ENCODE results near the gene RTL10.
A peak's percentile ranks its signal among the peaks of the same experiment; 100 is the strongest.
"Not testable (repeated sequence)": the region's sequence is repeated elsewhere in the genome, so short reads cannot be mapped to it uniquely, and the experiment has no call there.

The RTL10 gene

GRCh38 chr22:19890502-19891316 lies 36.0 kb upstream of the RTL10 start:
- no peak for DNase-seq (ENCODE audit: extremely low read depth in 1 of 2, low read depth in 1 of 2)

- DNase-seq (ENCODE audit: extremely low read depth in 1 of 2, low read depth in 1 of 2), result peak in 1 of 2 donors; percentile 20
These were observed 35.3 kb upstream of the RTL10 start for GRCh38 chr22:19889951-19890350.

GRCh38 chr22:19888131-19888746 lies 33.6 kb upstream of the RTL10 start:
- DNase-seq (ENCODE audit: extremely low read depth in 1 of 2, low read depth in 1 of 2), result no peak

- no peak for DNase-seq (ENCODE audit: extremely low read depth in 1 of 2, low read depth in 1 of 2)
These were observed 32.7 kb upstream of the RTL10 start for GRCh38 chr22:19887256-19887985.

DNA sequence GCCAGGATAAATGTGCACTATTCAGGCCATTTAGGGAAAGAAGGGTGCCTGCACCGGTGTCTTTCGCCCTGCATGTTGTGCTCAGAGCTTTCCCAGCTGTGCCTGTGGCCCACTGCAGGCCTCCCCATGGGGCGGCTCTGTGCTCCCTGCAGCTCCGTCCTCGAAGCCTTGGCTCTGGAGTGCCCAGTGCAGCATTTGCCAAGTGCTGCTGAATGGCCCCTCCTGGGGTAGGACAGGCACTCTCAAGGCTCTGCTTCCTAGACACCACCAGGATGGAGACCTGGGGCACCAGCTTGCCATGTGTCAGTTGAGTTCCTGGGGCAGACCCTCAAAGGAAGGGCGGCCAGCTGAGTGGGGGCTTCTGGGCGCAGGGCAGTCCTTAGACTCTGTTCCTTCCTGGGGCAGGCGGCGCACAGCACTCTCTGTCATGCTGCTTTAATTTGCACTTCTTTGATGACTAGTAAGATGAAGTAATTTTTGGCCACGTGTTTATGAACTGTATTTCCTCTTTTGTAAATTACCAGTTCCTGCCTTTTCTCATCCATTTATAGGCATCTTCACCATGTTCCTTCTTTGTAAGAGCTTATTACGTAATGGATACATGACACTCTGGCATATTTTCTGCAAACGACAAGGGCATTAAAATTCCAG lies 32.1 kb upstream of the RTL10 start:
- DNase-seq (ENCODE audit: extremely low read depth in 1 of 2, low read depth in 1 of 2), result no peak

DNA sequence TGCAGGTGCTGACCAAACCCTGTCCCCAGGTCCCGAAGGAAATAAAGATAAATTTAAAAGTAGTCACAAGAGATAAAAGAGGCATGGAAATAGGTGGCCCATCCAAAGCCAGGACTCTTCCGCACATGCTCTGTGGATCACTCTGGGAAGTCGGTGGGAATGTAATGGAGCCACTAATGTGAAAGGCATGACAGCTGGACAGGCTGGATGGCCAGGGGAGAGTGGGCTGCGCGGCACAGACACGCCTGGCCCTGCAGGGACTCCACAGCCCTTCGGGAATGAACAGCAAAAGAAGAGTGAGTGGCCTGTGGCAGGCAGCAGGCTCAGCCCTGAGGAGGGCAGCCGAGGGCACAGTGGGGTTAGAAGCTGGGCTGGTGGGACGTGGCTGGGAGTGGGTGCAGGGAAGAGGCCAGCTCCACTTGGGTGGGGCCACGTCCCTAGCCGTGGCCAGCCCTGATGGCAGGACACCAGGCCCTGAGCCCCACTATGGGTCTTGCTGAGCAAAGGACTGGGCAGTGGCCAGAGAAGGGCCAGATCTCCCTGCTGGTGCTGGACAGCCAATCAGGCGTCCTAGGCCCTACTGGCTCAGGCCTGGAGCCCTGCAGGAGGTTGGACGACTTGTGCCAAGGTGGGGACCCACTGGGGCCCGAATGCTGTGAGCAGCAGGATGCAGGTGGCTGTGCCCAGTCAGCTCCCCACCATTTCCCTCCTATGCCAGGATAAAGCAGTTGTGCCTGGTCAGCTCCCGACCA lies 31.3 kb upstream of the RTL10 start:
- DNase-seq (ENCODE audit: extremely low read depth in 1 of 2, low read depth in 1 of 2), result no peak

GRCh38 chr22:19884954-19885751 lies 30.5 kb upstream of the RTL10 start:
- DNase-seq (ENCODE audit: extremely low read depth in 1 of 2, low read depth in 1 of 2), result no peak

GRCh38 chr22:19884161-19884953 lies 29.7 kb upstream of the RTL10 start:
- no peak for DNase-seq (ENCODE audit: extremely low read depth in 1 of 2, low read depth in 1 of 2)

DNA sequence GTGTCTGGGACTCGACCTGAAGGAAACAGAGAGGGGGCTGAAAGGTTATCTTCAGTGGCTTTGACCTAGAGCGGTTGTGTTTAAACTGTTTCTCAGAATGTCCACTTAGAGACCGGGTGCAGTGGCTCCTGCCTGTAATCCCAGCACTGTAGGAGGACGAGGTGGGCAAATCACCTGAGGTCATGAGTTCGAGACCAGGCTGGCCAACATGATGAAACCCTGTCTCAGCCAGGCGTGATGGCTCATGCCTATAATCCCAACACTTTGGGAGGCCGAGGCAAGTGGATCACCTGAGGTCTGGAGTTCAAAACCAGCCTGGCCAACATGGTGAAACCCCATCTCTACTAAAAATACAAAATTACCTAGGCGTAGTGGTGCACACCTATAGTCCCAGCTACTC lies 28.8 kb upstream of the RTL10 start:
- not testable (repeated sequence) for DNase-seq (ENCODE audit: extremely low read depth in 1 of 2, low read depth in 1 of 2)

DNA sequence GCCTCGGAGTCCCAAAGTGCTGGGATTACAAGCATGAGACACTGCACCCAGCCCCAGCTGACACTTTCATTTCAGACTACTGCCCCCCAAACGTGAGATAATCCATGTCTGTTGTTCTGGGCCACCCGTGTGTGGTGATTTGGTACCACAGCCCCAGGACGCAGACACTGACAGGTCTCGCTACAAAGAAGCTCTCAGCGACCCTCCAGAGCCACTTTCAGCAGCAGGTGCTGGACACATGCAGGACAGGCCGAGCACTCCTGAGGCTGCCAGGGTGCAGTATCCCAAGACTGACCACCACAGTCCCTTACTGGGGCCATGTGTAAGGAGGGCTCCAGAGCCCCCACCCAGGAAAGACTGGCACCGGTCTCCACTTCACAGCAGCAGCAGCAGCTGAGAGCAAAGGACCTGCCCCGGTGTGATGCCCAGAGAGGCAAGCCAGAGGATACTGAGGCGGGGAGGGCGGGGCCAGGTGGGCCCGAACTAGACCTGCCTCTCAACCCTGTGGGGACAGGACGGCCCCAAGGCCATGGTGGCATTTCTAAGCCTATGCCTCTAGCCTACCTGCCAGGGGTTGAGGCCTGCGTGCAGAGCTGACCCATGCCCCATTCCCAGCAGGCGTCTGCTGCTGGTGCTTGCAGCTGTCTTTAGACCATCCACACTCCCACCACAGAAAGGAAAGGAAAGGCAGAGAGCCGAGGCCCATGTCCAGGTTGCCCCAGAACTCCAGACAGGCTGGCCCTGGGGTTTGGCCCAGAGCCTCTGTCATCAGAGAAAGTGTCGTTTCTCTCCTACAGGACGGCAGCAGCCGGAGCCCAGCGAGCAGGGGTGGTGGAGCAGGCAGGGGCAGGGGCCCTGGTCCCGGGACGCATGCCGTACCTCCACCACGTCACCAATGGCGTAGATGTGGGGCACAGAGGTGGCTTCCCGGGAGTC lies 28.0 kb upstream of the RTL10 start:
- DNase-seq (ENCODE audit: extremely low read depth in 1 of 2, low read depth in 1 of 2), result no peak

DNA sequence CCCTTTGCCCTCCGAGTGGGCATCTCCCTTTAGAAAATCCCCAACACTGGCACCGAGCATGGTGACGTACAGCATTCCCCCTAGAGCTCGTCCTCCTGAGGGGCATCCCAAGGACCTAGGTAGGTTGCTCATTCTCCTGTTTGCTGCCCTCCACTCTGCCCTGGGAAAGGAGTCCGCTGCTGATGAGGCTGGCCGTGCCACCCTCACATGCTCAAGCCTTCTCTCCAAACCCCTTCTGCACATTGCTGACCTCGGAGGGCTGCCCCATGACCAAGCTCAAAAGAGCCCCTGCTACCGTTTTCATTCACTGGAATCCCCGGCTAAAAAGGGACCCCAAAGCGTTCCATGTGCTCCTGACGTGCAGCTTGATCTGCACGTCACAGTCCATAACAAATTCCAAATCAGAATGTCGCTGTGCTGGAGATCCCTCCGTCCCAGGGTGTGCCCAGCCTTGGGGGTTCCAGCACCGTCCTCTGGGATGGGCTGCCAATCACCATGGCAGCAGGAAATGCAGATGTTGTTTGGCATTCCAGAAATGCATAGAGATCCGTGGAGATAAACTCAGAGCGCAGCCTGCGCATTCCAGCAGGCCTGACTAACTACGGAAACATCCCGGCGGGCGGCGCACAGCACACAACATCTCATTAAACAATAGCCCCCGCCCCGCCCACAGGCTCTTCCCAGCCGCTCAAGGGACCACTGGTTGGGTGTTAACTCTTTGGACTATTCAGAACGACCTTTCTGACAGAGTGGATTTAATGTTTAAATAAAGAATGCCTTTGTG lies 26.3 kb upstream of the RTL10 start:
- no peak for DNase-seq (ENCODE audit: extremely low read depth in 1 of 2, low read depth in 1 of 2)

GRCh38 chr22:19879992-19880785 lies 25.5 kb upstream of the RTL10 start:
- DNase-seq (ENCODE audit: extremely low read depth in 1 of 2, low read depth in 1 of 2), result no peak

DNA sequence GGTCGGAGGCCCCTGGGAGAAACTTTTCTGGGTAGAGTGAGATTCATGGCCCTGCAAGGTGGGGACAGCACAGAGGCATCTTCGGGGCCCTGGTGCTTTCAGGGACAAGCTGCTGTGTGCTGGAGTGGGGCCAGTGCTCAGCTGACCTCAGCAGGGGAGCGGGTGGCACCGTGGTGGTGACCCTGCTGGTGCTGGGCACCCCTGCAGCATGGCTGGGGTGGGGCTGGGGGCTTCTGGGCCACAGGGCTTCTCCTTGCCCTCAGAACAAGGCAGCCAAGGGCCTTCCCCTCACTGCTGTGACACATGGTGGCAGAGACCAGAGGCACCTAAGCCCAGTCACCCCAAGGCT lies 24.9 kb upstream of the RTL10 start:
- DNase-seq (ENCODE audit: extremely low read depth in 1 of 2, low read depth in 1 of 2), result no peak

- DNase-seq (ENCODE audit: extremely low read depth in 1 of 2, low read depth in 1 of 2), result no peak
These were observed 24.5 kb upstream of the RTL10 start for GRCh38 chr22:19879246-19879570.

GRCh38 chr22:19878461-19879245 lies 24.0 kb upstream of the RTL10 start:
- no peak for DNase-seq (ENCODE audit: extremely low read depth in 1 of 2, low read depth in 1 of 2)
